ENCODE data around the gene CRPPA.

The CRPPA gene

DNA sequence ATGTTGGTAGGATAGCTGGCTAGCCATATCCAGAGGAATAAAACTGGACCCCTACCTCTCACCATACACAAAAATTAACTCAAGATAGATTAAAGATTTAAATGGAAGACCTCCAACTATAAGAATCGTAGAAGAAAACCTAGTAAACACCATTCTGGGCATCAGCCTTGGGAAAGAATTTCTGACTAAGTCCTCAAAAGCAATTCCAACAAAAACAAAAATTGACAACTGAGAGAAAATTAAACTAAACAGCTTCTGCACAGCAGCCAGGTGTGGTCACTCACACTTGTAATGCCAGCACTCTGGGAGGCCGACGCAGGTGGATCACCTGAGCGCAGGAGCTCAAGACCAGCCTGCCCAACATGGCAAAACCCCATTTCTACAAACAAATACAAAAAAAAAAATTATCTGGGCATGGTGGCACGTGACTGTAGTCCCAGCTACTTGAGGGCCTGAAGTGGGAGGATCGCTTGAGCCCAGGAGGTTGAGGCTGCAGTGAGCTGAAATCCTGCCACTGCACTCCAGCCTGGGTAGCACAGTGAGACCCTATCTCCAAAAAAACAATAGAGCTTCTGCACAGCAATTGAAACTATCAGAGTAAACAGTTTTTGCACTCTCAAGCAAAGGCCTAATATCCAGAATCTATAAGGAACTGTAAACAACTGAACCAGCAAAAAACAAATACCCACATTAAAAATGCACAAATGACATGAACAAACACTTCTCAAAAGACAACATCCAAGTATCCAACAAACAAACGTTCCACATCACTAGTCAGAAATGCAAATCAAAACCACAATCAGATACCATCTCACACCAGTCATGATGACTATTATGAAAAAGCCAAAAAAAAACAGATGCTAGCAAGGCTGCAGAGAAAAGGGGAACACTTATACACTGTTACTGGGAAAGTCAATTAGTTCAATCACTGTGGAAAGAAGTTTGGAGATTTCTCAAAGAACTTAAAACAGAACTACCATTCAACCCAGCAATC is 4.8 kb downstream of the CRPPA start:
- peak; percentile 70 for DNase-seq (ENCODE audit: low read depth)
- no peak overlapping the region for H3K4me3 ChIP-seq (ENCODE audit: low read length)
- TF ChIP-seq, protein P1, sequence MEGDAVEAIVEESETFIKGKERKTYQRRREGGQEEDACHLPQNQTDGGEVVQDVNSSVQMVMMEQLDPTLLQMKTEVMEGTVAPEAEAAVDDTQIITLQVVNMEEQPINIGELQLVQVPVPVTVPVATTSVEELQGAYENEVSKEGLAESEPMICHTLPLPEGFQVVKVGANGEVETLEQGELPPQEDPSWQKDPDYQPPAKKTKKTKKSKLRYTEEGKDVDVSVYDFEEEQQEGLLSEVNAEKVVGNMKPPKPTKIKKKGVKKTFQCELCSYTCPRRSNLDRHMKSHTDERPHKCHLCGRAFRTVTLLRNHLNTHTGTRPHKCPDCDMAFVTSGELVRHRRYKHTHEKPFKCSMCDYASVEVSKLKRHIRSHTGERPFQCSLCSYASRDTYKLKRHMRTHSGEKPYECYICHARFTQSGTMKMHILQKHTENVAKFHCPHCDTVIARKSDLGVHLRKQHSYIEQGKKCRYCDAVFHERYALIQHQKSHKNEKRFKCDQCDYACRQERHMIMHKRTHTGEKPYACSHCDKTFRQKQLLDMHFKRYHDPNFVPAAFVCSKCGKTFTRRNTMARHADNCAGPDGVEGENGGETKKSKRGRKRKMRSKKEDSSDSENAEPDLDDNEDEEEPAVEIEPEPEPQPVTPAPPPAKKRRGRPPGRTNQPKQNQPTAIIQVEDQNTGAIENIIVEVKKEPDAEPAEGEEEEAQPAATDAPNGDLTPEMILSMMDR (IDR thresholded peaks at IDR 0.05; ENCODE audit: insufficient read depth, low read depth, low read length, missing control alignments), result no peak

DNA sequence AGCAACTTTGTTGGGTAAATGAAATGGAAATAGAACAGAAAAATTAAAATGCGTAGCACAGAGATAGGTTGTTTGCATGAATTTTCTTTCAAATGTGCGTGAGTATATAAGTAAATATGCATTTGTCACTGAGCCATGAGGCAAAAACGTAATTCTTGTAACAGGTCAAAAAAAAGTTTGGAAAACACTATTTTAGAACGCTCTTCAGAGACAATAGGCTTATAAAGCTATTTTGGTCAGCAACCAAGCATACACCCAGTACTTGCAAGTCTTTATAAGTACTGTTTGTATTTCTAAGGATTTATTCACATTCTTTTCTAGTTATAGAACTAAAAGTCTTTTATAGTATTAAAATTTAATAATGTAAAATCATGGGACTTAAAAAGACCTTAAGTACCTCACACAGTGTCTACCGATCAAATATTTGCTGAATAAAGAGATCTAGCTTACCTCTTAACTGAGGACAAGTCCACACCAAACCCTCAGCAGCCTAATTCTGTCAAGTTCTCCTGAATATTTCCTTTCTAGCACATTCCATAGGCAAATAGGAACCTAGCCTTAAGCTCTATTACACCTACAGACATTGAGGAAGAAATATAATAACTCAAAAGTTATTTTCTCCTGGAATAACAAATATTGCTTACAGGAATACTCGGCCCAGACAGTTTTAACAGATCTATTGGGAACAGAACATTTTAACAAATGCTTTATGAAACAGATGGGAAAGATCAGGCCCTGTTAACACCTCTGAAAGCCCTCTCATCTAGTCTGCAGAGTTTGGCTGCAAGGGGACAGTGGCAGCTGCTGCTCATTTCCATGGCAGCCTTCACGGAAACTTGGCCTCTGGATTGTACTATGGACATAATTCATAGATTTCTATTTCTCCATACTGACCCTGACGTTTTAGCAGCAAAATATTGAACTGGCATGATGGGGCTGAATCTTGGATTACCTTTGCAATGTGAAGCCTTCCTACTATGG is 8.8 kb downstream of the CRPPA start:
- no peak for DNase-seq (ENCODE audit: low read depth)
- H3K4me3 ChIP-seq (ENCODE audit: low read length), result no peak overlapping the region
- TF ChIP-seq, protein P1 (IDR thresholded peaks at IDR 0.05; ENCODE audit: insufficient read depth, low read depth, low read length, missing control alignments), result no peak

DNA sequence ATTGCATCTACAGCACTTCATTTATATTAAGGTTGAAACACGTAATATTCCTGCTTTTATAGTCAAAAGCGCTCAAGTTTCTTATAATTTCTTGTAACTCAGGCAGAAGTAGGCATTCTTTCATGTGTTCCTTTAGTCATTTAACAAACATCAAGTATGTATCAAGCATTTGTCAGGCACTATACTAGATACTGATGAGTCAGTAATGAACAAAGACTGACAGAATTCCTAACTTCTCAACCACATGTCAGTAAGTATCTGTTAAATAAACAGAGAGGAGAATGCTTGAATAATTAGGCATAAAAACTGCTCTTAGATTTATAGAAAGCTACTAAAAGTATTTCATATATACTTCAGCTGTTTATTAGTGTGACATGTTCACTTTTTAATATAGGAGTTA is 9.9 kb downstream of the CRPPA start:
- peak; percentile 71 for DNase-seq (ENCODE audit: low read depth)
- H3K4me3 ChIP-seq (ENCODE audit: low read length), result no peak overlapping the region
- TF ChIP-seq, protein P1 (IDR thresholded peaks at IDR 0.05; ENCODE audit: insufficient read depth, low read depth, low read length, missing control alignments), result no peak

DNA sequence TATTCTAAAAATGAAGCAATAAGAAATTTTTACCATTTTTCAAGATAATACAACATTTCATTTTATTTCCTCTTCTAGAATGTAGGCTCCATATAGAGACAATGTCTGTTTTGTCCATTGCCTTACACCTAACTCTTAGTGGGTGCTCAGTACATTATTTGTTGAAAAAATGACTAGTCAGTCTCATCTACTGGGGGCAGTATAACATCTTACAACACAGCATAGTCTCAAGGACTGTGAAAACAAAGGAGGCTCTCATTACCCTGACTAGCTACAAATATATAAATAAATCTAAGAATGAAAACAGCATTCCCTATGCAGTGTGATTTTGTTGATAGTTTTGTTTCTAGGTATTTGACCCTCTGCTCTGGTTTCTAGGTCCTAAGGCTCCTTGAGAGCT is 11.6 kb downstream of the CRPPA start:
- TF ChIP-seq, protein P1 (IDR thresholded peaks at IDR 0.05; ENCODE audit: insufficient read depth, low read depth, low read length, missing control alignments), result no peak
- no peak overlapping the region for H3K4me3 ChIP-seq (ENCODE audit: low read length)

DNA sequence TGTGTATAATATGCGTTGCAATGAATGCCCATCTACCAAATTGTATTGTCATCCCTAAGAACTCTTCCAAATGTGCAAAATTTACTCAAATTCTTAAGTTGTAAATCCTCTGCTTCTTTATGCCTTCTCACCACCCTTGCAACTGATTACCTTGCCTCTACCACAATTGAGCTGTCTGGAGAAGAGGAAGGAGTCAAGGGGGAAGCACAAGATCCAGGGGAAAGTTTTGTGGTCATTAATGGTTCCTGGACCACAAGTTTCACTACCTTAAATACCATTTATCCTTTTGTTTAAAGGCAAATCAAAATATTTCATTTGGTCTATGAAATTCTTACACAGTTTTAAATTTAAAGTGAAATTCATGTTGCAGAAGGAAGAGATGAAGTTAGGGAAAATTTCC is 16.7 kb downstream of the CRPPA start:
- DNase-seq (ENCODE audit: low read depth), result no peak
- TF ChIP-seq, protein P1 (IDR thresholded peaks at IDR 0.05; ENCODE audit: insufficient read depth, low read depth, low read length, missing control alignments), result no peak

More for the DNA sequence above, 11.6 kb downstream of the CRPPA start:
- DNase-seq (ENCODE audit: low read depth), result no peak

DNA sequence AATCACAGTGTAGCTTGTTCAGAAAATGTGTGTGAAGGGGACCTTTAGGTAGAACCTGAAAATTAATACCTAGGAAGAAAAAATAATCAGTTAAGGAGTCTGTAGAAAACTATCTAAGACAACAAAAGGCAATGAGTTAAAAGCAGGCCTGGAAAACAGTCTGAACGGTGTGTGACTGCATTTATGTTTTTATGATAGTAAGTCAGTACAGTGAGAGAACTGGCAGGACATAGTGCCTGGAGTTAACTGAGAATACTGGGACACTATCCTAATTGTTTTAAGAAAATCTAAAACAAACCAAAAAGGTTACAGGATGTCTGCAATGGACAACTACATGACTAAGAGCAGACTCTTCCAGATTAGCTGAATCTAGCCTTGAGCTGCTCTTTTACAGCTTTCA is 17.9 kb downstream of the CRPPA start:
- H3K4me3 ChIP-seq (ENCODE audit: low read length), result no peak overlapping the region
- TF ChIP-seq, protein P1 (IDR thresholded peaks at IDR 0.05; ENCODE audit: insufficient read depth, low read depth, low read length, missing control alignments), result no peak
- no peak for DNase-seq (ENCODE audit: low read depth)

More for the DNA sequence above, 16.7 kb downstream of the CRPPA start:
- no peak overlapping the region for H3K4me3 ChIP-seq (ENCODE audit: low read length)

Data from epithelial cell of esophagus (primary cell).